Testis (tissue), 2 donors: Measurements from ENCODE around the gene MPV17.

ENCODE experiments used
- POLR2A ChIP-seq: fragments of 450-650 bp; IDR thresholded peaks from one replicate; pipeline ENCODE4 v1.6.1; 2017; ENCODE audit warnings: antibody characterized with exemption, mild to moderate bottlenecking, moderate library complexity
- TF ChIP-seq, protein P1 (sequence below), 3 experiments: fragments of 450-650 bp in 2 of 3; fragments of 200-600 bp in 1 of 3; sonication (generic) in 1 of 3; IDR thresholded peaks; one replicate each; pipeline ENCODE4 v1.5.1; 2016 to 2019; ENCODE audit warnings: antibody characterized with exemption in 3 of 3, mild to moderate bottlenecking in 2 of 3, moderate library complexity in 1 of 3

DNA sequence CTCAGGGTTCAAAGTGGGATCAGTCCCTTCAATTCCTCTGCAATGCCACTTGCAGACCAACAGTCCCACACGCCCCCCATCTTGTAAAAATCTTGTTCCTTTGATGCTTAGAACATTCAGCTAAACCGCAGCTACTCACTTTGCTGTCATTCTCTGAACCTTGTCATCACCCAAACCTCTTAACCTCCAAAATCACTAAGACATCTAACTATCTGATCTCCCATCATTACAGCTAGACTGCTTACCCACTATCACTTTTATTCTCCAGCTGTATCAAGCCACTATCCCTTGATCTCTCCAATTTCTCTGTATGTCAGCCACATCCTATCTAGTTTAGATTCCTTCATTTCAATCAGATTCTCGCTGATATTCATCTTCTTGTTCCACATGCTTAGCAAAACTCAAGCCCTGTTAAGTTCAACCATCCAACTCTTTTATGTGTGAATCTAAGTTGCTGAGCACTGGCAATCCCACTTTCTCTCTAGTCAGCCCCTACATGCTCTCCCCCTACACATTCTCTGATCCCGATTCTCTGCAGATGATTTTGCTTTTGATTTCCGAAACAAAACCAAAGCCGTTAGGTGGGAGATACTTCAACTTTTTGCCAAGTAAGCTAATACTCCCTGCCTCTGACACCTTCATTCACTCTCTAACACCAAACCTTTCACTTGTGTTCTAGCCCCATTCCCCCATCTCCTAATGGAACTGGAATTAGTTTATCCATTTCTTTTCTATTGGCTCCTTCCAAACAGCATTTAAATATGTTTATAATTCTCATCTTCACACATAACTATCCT lies 29.1 kb upstream of the MPV17 start:
- TF ChIP-seq, protein P1, sequence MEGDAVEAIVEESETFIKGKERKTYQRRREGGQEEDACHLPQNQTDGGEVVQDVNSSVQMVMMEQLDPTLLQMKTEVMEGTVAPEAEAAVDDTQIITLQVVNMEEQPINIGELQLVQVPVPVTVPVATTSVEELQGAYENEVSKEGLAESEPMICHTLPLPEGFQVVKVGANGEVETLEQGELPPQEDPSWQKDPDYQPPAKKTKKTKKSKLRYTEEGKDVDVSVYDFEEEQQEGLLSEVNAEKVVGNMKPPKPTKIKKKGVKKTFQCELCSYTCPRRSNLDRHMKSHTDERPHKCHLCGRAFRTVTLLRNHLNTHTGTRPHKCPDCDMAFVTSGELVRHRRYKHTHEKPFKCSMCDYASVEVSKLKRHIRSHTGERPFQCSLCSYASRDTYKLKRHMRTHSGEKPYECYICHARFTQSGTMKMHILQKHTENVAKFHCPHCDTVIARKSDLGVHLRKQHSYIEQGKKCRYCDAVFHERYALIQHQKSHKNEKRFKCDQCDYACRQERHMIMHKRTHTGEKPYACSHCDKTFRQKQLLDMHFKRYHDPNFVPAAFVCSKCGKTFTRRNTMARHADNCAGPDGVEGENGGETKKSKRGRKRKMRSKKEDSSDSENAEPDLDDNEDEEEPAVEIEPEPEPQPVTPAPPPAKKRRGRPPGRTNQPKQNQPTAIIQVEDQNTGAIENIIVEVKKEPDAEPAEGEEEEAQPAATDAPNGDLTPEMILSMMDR (IDR thresholded peaks at IDR 0.05), result no peak
- no peak for TF ChIP-seq POLR2A
